Cardiac muscle cell (in vitro differentiated cells and primary cell): ENCODE measurements around the gene MCM9. TPM values are rescaled to one million over a fixed set of nuclear protein-coding genes. Genes with fewer than 3 reads are reported as not detected.

Experiments
- DNase-seq, 2 donors: peaks; one replicate each; pipeline versions ENCODE4 v3.0.0 to v3.0.0-alpha.2; 2010 to 2017; ENCODE audit warnings: low read depth in 1 of 2, low spot score in 1 of 2
- H3K27ac ChIP-seq: fragments of 200-600 bp; sonication (generic); 2 replicates; pipeline ENCODE4 v1.5.1; 2016
- H3K27me3 ChIP-seq: fragments of 200-600 bp; sonication (generic); 2 replicates; pipeline ENCODE4 v1.6.0; 2016; ENCODE audit warnings: control low read depth
- H3K36me3 ChIP-seq: fragments of 200-600 bp; sonication (generic); 2 replicates; pipeline ENCODE4 v1.5.1; 2016; ENCODE audit warnings: control low read depth
- H3K4me1 ChIP-seq: fragments of 200-600 bp; sonication (generic); 2 replicates; pipeline ENCODE4 v1.8.1; 2017; ENCODE audit warnings: low read depth, mild to moderate bottlenecking, mixed run types
- H3K4me3 ChIP-seq: fragments of 200-600 bp; sonication (generic); 2 replicates; pipeline ENCODE4 v1.5.1; 2016; ENCODE audit warnings: mild to moderate bottlenecking
- H3K9me3 ChIP-seq: fragments of 200-600 bp; sonication (generic); 2 replicates; pipeline ENCODE4 v1.5.1; 2017; ENCODE audit warnings: low read depth, mild to moderate bottlenecking, control low read depth
- polyA plus RNA-seq: library from polyadenylated mRNA; unstranded; fragments of >200 nt; fragmentation: Nextera tagmentation; extraction: Ambion mirVana; gene quantifications from 2 replicates; pipeline ENCODE4 v1.2.1, GENCODE V29; 2016
- total RNA-seq: library from RNA; depleted of rRNA; stranded (reverse); fragments of >200 nt; gene quantifications from 2 replicates; pipeline ENCODE4 v1.2.3, GENCODE V29; 2016
- TF ChIP-seq, protein P1 (sequence below): IDR thresholded peaks from 2 replicates; pipeline ENCODE4 v1.5.1; 2012; ENCODE audit warnings: low read depth, mild to moderate bottlenecking, low read length

MCM9 gene
- total and polyA plus RNA-seq, 2 experiments from 2014 or later, result 7.0 to 10.1 TPM

DNA sequence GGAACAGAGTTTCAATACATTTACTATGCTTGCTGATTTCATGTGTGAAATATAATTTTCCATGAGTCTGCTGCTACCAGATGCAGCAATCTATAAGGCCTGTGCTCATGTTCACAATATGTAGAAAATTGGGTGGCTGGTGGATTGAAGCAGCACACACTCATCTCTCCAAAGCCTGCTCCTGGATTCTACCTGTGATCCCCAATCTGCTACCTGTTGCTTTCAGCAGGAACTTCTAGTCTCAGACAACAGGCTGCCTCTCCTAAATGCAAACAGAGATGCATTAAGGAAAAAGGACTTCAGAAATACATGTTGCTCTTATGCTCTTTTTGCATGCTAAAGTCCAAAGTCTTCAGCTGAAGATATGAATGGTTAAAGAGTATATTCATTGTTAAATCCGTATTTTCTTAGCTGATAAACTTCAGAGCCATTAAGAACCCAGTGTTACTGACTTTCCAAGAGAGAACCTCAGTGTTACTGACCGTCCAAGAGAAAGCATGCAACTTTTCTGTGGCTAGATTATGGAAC lies 30.9 kb upstream of the MCM9 start:
- H3K36me3 ChIP-seq, result no peaks in the 10 kb centered on the region
- H3K27ac ChIP-seq, result no peak overlapping the region
- H3K9me3 ChIP-seq, result no peaks in the 10 kb centered on the region
- H3K4me3 ChIP-seq, result no peak overlapping the region
- no peak for DNase-seq
- no peaks in the 10 kb centered on the region for H3K27me3 ChIP-seq
- no peaks in the 10 kb centered on the region for H3K4me1 ChIP-seq
- TF ChIP-seq, protein P1, sequence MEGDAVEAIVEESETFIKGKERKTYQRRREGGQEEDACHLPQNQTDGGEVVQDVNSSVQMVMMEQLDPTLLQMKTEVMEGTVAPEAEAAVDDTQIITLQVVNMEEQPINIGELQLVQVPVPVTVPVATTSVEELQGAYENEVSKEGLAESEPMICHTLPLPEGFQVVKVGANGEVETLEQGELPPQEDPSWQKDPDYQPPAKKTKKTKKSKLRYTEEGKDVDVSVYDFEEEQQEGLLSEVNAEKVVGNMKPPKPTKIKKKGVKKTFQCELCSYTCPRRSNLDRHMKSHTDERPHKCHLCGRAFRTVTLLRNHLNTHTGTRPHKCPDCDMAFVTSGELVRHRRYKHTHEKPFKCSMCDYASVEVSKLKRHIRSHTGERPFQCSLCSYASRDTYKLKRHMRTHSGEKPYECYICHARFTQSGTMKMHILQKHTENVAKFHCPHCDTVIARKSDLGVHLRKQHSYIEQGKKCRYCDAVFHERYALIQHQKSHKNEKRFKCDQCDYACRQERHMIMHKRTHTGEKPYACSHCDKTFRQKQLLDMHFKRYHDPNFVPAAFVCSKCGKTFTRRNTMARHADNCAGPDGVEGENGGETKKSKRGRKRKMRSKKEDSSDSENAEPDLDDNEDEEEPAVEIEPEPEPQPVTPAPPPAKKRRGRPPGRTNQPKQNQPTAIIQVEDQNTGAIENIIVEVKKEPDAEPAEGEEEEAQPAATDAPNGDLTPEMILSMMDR, result no peak

- Histone ChIP-seq H3K36me3 (no peaks in the 10 kb centered on the region), H3K4me3 (no peak overlapping the region), H3K9me3 (no peaks in the 10 kb centered on the region), H3K27ac (no peak overlapping the region), H3K27me3 (no peaks in the 10 kb centered on the region), H3K4me1 (no peaks in the 10 kb centered on the region)
- peak in 1 of 2 donors; percentile 0 for DNase-seq
- TF ChIP-seq, protein P1, result no peak
Observed at GRCh38 chr6:118965371-118965770, 30.4 kb upstream of the MCM9 start.

GRCh38 chr6:118963003-118963402 lies 28.0 kb upstream of the MCM9 start:
- TF ChIP-seq, protein P1, result peak; percentile 40
- H3K9me3 ChIP-seq, result no peaks in the 10 kb centered on the region

GRCh38 chr6:118959903-118960302 lies 24.9 kb upstream of the MCM9 start:
- H3K4me1 ChIP-seq, result no peaks in the 10 kb centered on the region

More at GRCh38 chr6:118963003-118963402, 28.0 kb upstream of the MCM9 start:
- H3K4me3 ChIP-seq, result no peak overlapping the region
- peak in 1 of 2 donors; percentile 25 for DNase-seq
- H3K36me3 ChIP-seq, result no peaks in the 10 kb centered on the region
- no peaks in the 10 kb centered on the region for H3K4me1 ChIP-seq
- no peak overlapping the region for H3K27ac ChIP-seq
- no peaks in the 10 kb centered on the region for H3K27me3 ChIP-seq

DNA sequence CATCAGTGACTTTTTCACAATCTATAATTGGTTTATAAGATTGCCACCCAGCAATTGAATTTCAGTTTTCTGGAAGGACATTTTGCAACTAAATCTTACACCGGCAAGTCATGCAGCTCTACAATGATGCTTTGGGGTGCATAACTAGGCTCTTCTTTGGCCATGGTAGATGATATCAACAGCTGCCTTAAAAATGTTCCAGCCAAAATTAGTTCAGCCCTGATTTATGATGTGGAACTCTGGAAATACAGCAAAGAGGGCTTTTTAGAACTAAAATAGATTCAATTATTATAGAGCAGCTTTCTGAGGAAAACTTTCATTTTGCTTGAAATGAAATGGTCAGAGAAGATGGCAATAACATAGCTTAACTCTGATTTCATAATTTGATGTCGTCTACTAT lies 18.4 kb upstream of the MCM9 start:
- no peaks in the 10 kb centered on the region for H3K27me3 ChIP-seq
- no peaks in the 10 kb centered on the region for H3K36me3 ChIP-seq
- no peak overlapping the region for H3K27ac ChIP-seq
- H3K9me3 ChIP-seq, result no peaks in the 10 kb centered on the region
- no peak overlapping the region for H3K4me3 ChIP-seq
- DNase-seq, result no peak
- TF ChIP-seq, protein P1, result no peak
- no peaks in the 10 kb centered on the region for H3K4me1 ChIP-seq

More at GRCh38 chr6:118959903-118960302, 24.9 kb upstream of the MCM9 start:
- DNase-seq, result no peak
- no peak overlapping the region for H3K27ac ChIP-seq
- no peaks in the 10 kb centered on the region for H3K27me3 ChIP-seq
- H3K36me3 ChIP-seq, result no peaks in the 10 kb centered on the region
- TF ChIP-seq, protein P1, result no peak
- H3K9me3 ChIP-seq, result no peaks in the 10 kb centered on the region
- no peak overlapping the region for H3K4me3 ChIP-seq
